Activated CD4-positive, alpha-beta memory T cell treated with anti-CD3 and anti-CD28 coated beads, Interleukin-2, amount 10 ng/mL, durations not matched to agents 7 days and 5 days (primary cell): ENCODE data around the gene BABAM2. TPM values are rescaled to one million over a fixed set of nuclear protein-coding genes. Genes with fewer than 3 reads are reported as not detected.

ENCODE experiments used
- CTCF ChIA-PET: fragments of 350-600 bp; sonication (Branson Sonifier 250); formaldehyde crosslinking; loops from one replicate; lab custom pipeline; 2021; ENCODE audit warnings: antibody characterized with exemption, inconsistent platforms; lab: Charles Lee
- POLR2A ChIA-PET: fragments of 350-600 bp; sonication (Branson Sonifier 250); formaldehyde crosslinking; loops from one replicate; lab custom pipeline; 2021; ENCODE audit warnings: antibody characterized with exemption; lab: Charles Lee
- DNase-seq: peaks from one replicate; pipeline ENCODE4 v3.0.0-alpha.2; 2020
- H3K27ac Mint-ChIP-seq: one replicate; pipeline ENCODE4 v1.8.0; 2021; ENCODE audit warnings: mild to moderate bottlenecking, mixed read lengths
- H3K27me3 Mint-ChIP-seq: one replicate; pipeline ENCODE4 v1.8.0; 2021; ENCODE audit warnings: mixed read lengths
- H3K36me3 Mint-ChIP-seq: one replicate; pipeline ENCODE4 v1.8.0; 2021; ENCODE audit warnings: low read depth, mixed read lengths
- H3K4me1 Mint-ChIP-seq: one replicate; pipeline ENCODE4 v1.8.0; 2021; ENCODE audit warnings: mixed read lengths
- H3K4me3 Mint-ChIP-seq: one replicate; pipeline ENCODE4 v1.8.0; 2021; ENCODE audit warnings: mild to moderate bottlenecking, mixed read lengths
- H3K9me3 Mint-ChIP-seq: one replicate; pipeline ENCODE4 v1.8.0; 2021; ENCODE audit warnings: mixed read lengths
- total RNA-seq, 2 experiments: library from RNA; stranded (reverse); gene quantifications; one replicate each; pipeline ENCODE4 v1.2.3, GENCODE V29; 2021

The BABAM2 gene
- total RNA-seq, 2 experiments from 2014 or later: 51.4 to 56.6 TPM

GRCh38 chr2:28085201-28085600 lies 194.7 kb downstream of the BABAM2 start:
- H3K9me3 Mint-ChIP-seq: no peaks in the 10 kb centered on the region
- H3K27ac Mint-ChIP-seq: no peak overlapping the region
- H3K4me3 Mint-ChIP-seq: no peak overlapping the region
- H3K27me3 Mint-ChIP-seq: no peaks in the 10 kb centered on the region
- DNase-seq: no peak
- H3K36me3 Mint-ChIP-seq: peaks cover 3% of the 10 kb centered on the region
- peaks cover 11% of the 10 kb centered on the region for H3K4me1 Mint-ChIP-seq
- ChIA-PET CTCF (no interaction called here), POLR2A (no interaction called here)

GRCh38 chr2:28086611-28087010 lies 196.1 kb downstream of the BABAM2 start:
- peaks cover 6% of the 10 kb centered on the region for H3K36me3 Mint-ChIP-seq
- ChIA-PET CTCF (interaction anchor here (1.6 kb wide), 1 partner anchor 332 kb away, joined by 3 read pairs; no protein-coding TSS in a partner anchor), POLR2A (interaction anchor here (1.8 kb wide), 1 partner anchor 304 kb away, joined by 4 read pairs; no protein-coding TSS in a partner anchor)
- H3K4me3 Mint-ChIP-seq: no peak overlapping the region
- H3K27ac Mint-ChIP-seq: no peak overlapping the region
- H3K9me3 Mint-ChIP-seq: no peaks in the 10 kb centered on the region
- DNase-seq: no peak
- no peaks in the 10 kb centered on the region for H3K27me3 Mint-ChIP-seq
- peaks cover 7% of the 10 kb centered on the region for H3K4me1 Mint-ChIP-seq

GRCh38 chr2:28088970-28089369 lies 198.4 kb downstream of the BABAM2 start:
- Mint-ChIP-seq H3K27me3 (no peaks in the 10 kb centered on the region), H3K9me3 (no peaks in the 10 kb centered on the region), H3K4me3 (no peak overlapping the region), H3K4me1 (no peaks in the 10 kb centered on the region), H3K27ac (no peak overlapping the region), H3K36me3 (peaks cover 3% of the 10 kb centered on the region)
- POLR2A ChIA-PET: no interaction called here
- CTCF ChIA-PET: no interaction called here
- no peak for DNase-seq

DNA sequence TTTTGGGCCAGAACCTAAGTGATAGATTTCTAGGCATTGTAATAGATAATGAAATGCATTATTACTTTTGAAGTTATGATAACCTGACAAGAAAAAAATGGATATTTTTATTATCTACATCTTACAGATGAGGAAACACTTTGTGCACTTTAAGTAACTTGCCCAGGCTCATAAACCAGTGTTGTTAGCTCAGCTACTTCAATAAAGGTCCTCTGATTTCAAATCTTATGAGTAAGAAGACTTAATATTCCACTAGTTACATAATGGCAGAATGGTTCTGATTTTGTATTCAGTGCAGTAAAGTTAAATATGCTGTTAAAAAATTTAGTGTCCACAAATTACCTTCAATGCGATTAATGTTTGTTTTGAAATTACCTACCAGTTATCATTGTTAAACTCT lies 199.0 kb downstream of the BABAM2 start:
- no peaks in the 10 kb centered on the region for H3K27me3 Mint-ChIP-seq
- H3K4me3 Mint-ChIP-seq: no peak overlapping the region
- H3K4me1 Mint-ChIP-seq: no peaks in the 10 kb centered on the region
- peaks cover 3% of the 10 kb centered on the region for H3K36me3 Mint-ChIP-seq
- H3K9me3 Mint-ChIP-seq: no peaks in the 10 kb centered on the region
- CTCF ChIA-PET: no interaction called here
- no peak overlapping the region for H3K27ac Mint-ChIP-seq
- DNase-seq: no peak
- POLR2A ChIA-PET: no interaction called here

DNA sequence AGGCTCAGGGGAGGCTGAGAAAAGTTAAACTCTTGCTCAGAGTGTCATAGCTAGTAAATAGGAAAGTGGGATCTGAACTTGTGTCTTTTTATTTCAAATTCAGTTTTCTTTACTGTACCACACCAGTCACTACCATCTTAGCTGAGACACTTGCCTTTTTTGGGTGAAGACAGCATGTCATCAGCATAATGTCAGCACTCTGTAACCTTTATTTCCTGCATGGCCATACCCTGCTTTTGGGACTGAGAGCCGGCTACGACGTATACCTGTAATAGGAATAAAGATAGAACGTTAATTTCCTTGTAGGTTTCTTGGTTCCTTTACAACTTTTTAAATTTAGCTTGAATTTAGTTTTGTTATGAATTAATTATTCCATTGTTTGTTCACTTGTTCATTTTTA lies 202.8 kb downstream of the BABAM2 start:
- Mint-ChIP-seq H3K4me3 (no peak overlapping the region), H3K9me3 (no peaks in the 10 kb centered on the region), H3K27me3 (no peaks in the 10 kb centered on the region), H3K36me3 (peaks cover 3% of the 10 kb centered on the region), H3K4me1 (no peaks in the 10 kb centered on the region), H3K27ac (no peak overlapping the region)
- ChIA-PET CTCF (no interaction called here), POLR2A (interaction anchor here (0.5 kb wide), 1 partner anchor 618 kb away, joined by 3 read pairs; no protein-coding TSS in a partner anchor)
- no peak for DNase-seq

DNA sequence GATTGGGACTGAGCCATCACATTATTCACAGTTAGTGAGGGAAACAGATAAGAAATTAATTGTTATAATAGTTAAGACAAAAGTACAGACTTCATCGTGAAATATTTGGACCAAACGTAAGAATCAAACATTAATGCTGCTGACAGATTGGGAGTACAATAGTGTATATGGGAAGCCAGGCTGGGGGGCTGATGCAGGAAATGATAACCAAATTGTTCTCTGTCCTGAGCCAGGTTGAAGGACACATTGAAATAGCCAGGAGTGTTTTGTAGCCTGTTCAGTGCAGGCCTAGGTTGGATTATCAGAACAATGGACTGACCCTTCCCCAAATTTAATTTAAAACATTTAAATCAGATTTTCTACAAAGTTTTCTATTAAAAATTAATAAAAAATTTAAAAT lies 203.2 kb downstream of the BABAM2 start:
- H3K4me1 Mint-ChIP-seq: no peaks in the 10 kb centered on the region
- CTCF ChIA-PET: no interaction called here
- H3K27me3 Mint-ChIP-seq: no peaks in the 10 kb centered on the region
- peaks cover 3% of the 10 kb centered on the region for H3K36me3 Mint-ChIP-seq
- no peak overlapping the region for H3K27ac Mint-ChIP-seq
- no peak for DNase-seq
- H3K4me3 Mint-ChIP-seq: no peak overlapping the region
- POLR2A ChIA-PET: no interaction called here
- no peaks in the 10 kb centered on the region for H3K9me3 Mint-ChIP-seq

GRCh38 chr2:28094739-28095138 lies 204.2 kb downstream of the BABAM2 start:
- CTCF ChIA-PET: no interaction called here
- POLR2A ChIA-PET: no interaction called here
- H3K27me3 Mint-ChIP-seq: no peaks in the 10 kb centered on the region
- H3K27ac Mint-ChIP-seq: no peak overlapping the region
- no peaks in the 10 kb centered on the region for H3K9me3 Mint-ChIP-seq
- no peak for DNase-seq
- H3K4me3 Mint-ChIP-seq: no peak overlapping the region
- H3K4me1 Mint-ChIP-seq: no peaks in the 10 kb centered on the region
- H3K36me3 Mint-ChIP-seq: peaks cover 3% of the 10 kb centered on the region

- no peaks in the 10 kb centered on the region for H3K27me3 Mint-ChIP-seq
- ChIA-PET POLR2A (no interaction called here), CTCF (no interaction called here)
- H3K9me3 Mint-ChIP-seq: no peaks in the 10 kb centered on the region
- no peak overlapping the region for H3K27ac Mint-ChIP-seq
- DNase-seq: no peak
- H3K4me1 Mint-ChIP-seq: no peaks in the 10 kb centered on the region
- H3K36me3 Mint-ChIP-seq: peaks cover 6% of the 10 kb centered on the region
- H3K4me3 Mint-ChIP-seq: no peak overlapping the region
These were observed 205.1 kb downstream of the BABAM2 start for GRCh38 chr2:28095622-28096021.

GRCh38 chr2:28096421-28096820 lies 205.9 kb downstream of the BABAM2 start:
- Mint-ChIP-seq H3K27me3 (no peaks in the 10 kb centered on the region), H3K4me3 (no peak overlapping the region), H3K4me1 (peaks cover 1% of the 10 kb centered on the region), H3K9me3 (no peaks in the 10 kb centered on the region), H3K27ac (no peak overlapping the region), H3K36me3 (peaks cover 3% of the 10 kb centered on the region)
- ChIA-PET POLR2A (no interaction called here), CTCF (no interaction called here)
- no peak for DNase-seq

- CTCF ChIA-PET: no interaction called here
- POLR2A ChIA-PET: no interaction called here
- no peak for DNase-seq
These were observed 208.1 kb downstream of the BABAM2 start for GRCh38 chr2:28098501-28099225.

GRCh38 chr2:28101123-28101522 lies 210.6 kb downstream of the BABAM2 start:
- ChIA-PET CTCF (interaction anchor here (1.2 kb wide), 1 partner anchor 34 kb away, joined by 4 read pairs; no protein-coding TSS in a partner anchor), POLR2A (interaction anchor here (1.2 kb wide), 1 partner anchor 98 kb away, joined by 3 read pairs; no protein-coding TSS in a partner anchor)
- Mint-ChIP-seq H3K4me3 (no peak overlapping the region), H3K9me3 (no peaks in the 10 kb centered on the region), H3K27me3 (no peaks in the 10 kb centered on the region), H3K4me1 (peaks cover 15% of the 10 kb centered on the region), H3K27ac (no peak overlapping the region), H3K36me3 (peaks cover 14% of the 10 kb centered on the region)
- DNase-seq: no peak

More at GRCh38 chr2:28098501-28099225, 208.1 kb downstream of the BABAM2 start:
- Mint-ChIP-seq H3K27me3 (no peaks in the 10 kb centered on the region), H3K36me3 (peaks cover 11% of the 10 kb centered on the region), H3K4me3 (no peak overlapping the region), H3K9me3 (no peaks in the 10 kb centered on the region), H3K27ac (no peak overlapping the region), H3K4me1 (peaks cover 15% of the 10 kb centered on the region)

DNA sequence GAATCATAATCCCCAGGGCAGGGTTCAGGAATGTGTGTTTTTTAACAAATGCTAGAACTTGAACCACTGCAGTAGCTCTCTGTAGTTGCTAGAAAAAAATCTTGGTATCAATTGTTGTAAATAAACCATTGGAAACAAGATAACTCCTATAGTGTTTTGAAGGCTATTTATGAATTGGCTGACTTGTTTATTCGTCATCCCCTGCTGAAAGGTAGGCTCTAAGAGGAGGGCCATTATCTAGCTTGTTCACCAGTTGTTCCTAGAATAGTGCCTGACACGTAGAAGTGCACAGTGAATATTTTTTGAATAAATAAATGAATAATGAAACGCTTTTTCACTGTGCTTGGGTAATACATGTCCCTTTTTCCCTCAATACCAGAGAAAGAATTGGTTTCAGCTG lies 211.4 kb downstream of the BABAM2 start:
- H3K36me3 Mint-ChIP-seq: peaks cover 14% of the 10 kb centered on the region
- CTCF ChIA-PET: no interaction called here
- no peaks in the 10 kb centered on the region for H3K27me3 Mint-ChIP-seq
- H3K9me3 Mint-ChIP-seq: no peaks in the 10 kb centered on the region
- H3K4me1 Mint-ChIP-seq: peaks cover 15% of the 10 kb centered on the region
- no peak overlapping the region for H3K4me3 Mint-ChIP-seq
- POLR2A ChIA-PET: interaction anchor here (1.2 kb wide), 1 partner anchor 99 kb away, joined by 3 read pairs; no protein-coding TSS in a partner anchor
- no peak overlapping the region for H3K27ac Mint-ChIP-seq
- no peak for DNase-seq

DNA sequence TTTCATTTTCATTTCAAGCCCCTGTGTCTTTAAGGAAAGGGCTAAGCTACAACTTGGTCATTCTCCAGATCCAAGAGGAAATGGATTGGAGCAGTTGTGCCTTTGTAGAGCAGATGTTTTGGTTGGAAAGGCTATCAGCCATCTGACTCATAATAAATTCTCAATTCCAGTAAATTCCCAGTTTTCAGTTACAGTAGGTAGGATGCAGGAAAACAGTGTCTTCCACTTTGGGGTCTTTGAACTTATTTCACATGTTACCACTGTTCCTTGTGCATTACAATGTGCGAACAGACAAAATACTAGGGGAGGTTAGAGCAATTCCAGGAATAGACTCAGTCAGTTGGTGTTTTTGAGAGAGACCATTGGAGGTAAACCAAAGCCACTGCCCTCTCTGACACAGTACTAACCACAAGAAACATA lies 211.9 kb downstream of the BABAM2 start:
- Mint-ChIP-seq H3K9me3 (no peaks in the 10 kb centered on the region), H3K4me3 (no peak overlapping the region), H3K27ac (no peak overlapping the region), H3K36me3 (peaks cover 14% of the 10 kb centered on the region), H3K27me3 (no peaks in the 10 kb centered on the region), H3K4me1 (peaks cover 15% of the 10 kb centered on the region)
- CTCF ChIA-PET: no interaction called here
- POLR2A ChIA-PET: interaction anchor here (1.2 kb wide), 1 partner anchor 100 kb away, joined by 3 read pairs; no protein-coding TSS in a partner anchor
- DNase-seq: no peak
